HT1080 (cell line): ENCODE results near the gene MMP17. TPM values are rescaled to one million over a fixed set of nuclear protein-coding genes. Genes with fewer than 3 reads are reported as not detected.

Source experiments
- DNase-seq: peaks from one replicate; pipeline ENCODE4 v3.0.0-alpha.2; 2015; ENCODE audit warnings: low read depth
- total RNA-seq: library from RNA; depleted of rRNA; stranded (reverse); fragments of >200 nt; shearing (Covaris generic); gene quantifications from 2 replicates; pipeline ENCODE4 v1.2.3, GENCODE V29; 2014

Gene MMP17
- total RNA-seq, 1 experiment from 2014 or later = 32.3 TPM

DNA sequence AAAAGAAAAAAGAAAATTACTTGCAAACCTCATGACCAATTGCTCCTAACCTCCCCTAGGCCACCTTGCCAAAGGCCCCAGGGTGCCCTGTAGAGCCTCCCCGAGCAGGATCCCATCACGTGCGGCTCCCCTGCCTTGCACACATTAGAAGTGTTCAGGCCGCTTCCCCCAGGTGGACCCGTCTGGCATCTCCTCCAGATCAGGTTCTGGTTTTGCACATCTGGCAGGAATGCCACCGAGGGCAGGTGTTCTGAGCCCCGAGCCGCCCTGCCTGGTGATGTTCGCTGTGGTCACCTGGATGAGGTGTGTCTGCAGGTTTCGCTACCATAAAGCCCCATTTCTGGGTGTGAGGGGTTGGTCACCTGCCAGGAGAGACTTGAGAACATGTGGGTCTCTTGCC is 19.3 kb downstream of the MMP17 start:
- DNase-seq = no peak

DNA sequence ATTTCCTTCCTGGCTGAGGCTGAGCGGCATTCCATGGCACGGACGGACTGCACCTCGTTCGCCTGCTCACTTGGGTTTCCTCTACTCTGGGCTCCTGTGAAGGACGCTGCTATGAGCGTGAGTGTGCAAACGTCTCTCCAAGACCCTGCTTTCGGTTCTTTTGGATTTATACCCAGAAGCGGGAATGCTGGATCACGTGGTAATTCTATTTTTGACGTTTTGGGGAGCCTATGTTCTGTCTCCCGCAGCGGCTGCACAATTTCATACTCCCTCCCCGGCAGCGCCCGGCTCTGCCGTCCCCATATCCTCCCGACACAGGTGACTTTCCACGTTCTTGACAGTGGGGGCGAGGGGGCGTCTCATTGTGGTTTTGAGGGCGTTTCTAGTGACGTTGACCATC is 20.6 kb downstream of the MMP17 start:
- DNase-seq = no peak

DNA sequence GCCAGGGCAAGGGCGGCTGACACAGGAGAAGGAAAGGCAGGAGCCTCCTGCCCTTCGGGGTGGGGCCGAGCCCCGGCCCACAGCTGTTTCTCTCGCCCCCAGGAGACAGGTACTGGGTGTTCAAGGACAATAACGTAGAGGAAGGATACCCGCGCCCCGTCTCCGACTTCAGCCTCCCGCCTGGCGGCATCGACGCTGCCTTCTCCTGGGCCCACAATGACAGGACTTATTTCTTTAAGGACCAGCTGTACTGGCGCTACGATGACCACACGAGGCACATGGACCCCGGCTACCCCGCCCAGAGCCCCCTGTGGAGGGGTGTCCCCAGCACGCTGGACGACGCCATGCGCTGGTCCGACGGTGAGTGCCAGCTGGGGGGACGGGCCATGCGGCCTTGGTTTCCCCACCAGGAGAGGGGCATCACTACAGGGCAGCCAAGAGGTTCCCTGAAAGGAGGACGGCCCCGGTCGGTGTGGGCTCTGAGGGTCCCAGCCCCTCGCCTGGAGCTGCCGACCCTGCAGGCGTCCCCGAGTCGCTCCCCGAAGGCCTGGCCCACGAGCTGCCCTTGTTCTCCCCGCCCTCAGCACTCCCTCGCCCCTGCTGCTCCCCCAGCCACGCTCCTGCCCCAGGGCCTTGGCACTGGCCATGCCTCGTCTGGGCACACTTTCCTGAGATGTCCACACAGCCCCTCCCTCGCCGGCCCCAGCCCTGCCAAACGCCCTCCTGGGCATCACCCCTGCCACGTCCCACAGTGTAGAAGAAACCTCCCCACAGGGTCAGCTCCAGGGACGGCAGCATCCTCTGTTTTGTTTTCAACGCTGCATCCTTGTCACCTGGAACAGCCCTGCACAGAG is 21.7 kb downstream of the MMP17 start:
- no peak for DNase-seq

DNA sequence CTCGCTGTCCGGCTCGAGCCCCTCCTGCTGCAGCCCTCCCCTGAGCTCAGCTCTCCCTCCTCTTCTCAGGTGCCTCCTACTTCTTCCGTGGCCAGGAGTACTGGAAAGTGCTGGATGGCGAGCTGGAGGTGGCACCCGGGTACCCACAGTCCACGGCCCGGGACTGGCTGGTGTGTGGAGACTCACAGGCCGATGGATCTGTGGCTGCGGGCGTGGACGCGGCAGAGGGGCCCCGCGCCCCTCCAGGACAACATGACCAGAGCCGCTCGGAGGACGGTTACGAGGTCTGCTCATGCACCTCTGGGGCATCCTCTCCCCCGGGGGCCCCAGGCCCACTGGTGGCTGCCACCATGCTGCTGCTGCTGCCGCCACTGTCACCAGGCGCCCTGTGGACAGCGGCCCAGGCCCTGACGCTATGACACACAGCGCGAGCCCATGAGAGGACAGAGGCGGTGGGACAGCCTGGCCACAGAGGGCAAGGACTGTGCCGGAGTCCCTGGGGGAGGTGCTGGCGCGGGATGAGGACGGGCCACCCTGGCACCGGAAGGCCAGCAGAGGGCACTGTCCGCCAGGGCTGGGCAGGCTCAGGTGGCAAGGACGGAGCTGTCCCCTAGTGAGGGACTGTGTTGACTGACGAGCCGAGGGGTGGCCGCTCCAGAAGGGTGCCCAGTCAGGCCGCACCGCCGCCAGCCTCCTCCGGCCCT is 22.8 kb downstream of the MMP17 start:
- no peak for DNase-seq

DNA sequence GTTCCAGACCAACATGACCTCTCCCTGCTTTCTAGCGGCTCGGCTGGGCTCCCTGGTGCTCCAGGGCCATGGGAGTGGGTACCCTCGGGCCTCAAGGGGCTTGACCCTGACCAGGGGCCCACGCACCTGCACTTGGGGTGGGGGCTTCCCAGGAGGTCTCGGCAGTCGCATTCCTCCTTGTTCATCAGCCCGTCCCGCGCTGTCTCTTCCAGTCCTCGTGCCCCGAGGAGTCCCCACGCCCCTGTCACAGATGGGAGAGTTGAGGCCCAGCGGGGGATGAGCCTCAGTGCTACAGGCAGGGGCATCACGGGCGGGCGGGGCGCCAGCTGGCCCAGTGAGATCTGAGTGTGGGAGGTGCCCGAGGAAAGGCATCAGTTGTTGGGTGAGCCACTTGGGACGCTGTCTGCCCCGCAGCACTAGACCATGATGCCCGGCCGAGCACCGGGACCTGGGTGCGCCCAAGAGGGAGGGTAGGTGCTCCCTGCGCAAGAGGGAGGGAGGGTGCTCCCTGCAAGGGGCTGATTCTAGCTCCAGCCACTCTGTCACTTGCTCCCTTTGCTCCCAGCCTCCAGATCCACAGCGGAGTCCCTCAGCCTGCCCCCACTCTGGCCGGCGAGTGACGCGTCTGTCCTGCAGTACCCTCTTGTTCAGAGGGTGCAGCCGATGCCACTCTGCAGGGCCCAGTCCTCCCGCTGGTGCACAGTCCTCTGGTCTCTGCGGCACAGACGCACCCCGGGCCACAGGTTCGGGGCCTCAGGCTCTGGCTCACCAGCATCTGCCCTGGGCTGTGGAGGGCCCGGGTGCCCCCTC is 23.8 kb downstream of the MMP17 start:
- no peak for DNase-seq

DNA sequence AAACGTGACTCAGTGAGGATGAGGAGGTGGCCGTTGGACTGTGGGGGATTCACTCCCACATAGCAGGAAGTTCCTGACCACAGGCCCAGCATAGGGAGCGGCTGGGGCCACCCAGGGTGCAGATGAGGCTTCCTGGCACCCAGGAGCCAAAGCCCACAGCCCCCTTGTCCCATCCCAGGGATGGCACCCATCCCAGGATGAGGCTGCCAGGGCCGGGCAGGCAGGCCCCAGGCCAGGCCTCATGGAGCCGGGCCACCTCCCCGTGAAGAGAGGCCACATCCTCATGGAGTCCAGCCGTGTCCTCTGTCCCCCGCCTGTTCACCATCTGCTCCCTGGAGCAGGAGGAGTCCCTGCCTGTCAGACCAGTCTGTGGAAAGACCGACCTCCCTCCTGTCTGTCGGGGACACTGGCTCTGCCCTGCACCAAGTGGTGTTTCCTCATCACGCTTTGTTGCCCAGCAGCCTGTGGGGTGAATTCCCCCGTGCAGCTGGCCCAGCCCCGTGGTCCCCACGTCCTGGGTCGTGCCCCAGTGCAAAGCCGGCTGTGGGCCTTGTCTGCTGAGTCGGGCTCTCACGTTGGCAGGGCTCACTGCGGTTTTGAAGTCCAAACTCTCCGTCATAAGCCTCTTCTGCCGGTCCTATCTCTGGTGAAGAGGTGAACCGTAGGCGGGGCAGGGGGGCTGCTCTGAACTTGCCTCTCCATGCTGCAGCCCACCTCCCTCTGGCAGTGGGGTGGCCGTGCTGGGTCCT is 24.5 kb downstream of the MMP17 start:
- peak; percentile 74 for DNase-seq

DNA sequence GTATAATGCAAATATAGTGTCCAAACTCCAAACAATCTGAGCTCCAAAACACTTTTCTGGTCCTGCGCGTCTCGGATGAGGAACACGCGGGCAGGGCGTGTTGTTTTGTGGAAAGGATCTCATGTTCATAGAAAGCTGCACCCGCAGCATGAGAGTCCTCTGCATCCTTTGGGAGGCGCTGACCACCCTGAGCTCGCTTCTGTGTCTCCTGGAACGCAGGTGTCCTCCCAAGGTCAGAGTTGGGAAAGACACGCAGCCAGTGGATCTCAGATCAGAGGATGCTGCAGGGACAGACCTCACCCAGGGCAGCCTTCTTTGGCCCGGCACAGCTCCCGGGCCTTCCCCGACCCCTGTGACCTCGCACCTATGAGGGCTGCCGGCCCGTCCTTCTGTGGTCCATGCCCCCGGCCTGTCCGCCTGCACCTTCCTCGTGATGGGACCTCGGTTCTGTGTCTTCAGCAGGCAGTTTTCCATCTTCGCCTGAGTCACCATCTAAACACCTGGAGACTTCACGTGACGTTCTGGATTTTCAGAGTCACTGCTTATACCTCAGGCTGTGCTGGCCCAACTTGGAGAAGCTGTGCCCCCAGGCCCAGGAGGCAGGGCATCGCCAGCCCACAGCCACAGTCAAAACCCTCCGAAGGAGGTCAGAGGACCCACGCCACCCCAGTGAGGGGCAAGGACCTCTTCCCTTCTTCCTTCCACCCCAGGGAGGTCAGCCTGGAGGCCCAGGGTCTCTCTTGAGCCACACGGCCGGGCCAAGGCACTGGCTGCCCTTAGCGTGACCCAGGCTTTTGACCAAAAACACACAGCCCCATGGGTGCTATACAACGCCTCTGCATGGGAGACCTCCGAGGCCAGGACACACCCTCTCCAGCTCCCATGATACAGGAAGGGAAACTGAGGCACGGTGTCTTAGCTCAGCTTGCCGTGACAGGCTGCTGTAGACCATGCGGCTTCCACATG is 25.9 kb downstream of the MMP17 start:
- no peak for DNase-seq

DNA sequence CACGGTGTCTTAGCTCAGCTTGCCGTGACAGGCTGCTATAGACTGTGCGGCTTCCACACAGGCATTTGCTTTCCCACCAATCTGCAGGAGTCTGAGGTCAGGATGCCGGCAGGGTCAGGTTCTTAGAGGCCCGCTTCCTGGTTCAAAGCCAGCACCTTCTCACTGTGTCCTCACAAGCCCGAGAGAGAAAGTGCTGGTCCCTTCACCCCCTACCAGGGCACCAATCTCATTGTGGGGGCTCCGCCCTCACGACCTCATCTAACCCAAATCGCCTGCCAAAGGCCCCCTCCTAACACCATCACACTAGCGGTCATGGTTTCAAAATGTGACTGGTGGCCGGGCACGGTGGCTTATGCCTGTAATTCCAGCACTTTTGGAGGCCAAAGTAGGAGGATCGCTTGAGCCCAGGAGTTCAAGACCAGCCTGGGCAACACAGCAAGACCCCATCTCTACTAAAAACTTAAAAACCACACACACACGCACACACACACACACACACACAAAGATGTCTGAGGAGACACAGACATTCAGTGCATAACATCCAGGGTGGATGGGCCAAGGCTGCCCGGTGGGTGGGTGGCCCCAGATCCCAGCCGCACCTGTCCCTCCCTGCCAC is 26.8 kb downstream of the MMP17 start:
- DNase-seq = no peak

DNA sequence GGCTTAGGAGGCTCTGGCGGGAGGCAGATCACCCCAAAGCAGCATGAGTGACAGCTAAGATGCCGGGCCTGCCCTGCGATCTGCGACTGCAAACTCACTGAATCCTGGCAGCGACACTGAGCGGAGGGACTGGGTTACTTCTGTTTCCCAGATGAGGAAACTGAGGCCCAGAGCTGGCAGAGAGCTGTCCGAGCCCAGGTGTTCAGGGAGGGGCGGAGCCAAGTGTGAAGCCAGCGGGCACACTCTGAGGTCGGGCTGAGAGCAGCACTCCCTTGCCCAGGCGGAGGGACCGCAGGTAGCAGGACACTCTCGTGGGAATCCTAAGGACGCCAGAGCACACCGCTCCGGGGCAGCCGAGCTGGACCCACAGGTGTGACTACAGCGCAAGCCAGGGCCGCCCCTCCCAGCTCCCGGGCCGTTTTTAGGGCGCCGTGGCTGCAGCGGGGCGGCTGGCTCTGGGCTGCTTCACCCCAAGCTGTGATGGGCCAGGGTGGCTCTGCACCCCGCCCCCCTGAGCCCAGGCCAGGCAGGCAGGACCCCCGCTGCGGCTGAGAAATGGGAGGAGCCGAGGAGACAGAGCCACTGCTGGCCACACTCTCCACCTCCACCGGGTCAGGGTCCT is 27.4 kb downstream of the MMP17 start:
- no peak for DNase-seq

DNA sequence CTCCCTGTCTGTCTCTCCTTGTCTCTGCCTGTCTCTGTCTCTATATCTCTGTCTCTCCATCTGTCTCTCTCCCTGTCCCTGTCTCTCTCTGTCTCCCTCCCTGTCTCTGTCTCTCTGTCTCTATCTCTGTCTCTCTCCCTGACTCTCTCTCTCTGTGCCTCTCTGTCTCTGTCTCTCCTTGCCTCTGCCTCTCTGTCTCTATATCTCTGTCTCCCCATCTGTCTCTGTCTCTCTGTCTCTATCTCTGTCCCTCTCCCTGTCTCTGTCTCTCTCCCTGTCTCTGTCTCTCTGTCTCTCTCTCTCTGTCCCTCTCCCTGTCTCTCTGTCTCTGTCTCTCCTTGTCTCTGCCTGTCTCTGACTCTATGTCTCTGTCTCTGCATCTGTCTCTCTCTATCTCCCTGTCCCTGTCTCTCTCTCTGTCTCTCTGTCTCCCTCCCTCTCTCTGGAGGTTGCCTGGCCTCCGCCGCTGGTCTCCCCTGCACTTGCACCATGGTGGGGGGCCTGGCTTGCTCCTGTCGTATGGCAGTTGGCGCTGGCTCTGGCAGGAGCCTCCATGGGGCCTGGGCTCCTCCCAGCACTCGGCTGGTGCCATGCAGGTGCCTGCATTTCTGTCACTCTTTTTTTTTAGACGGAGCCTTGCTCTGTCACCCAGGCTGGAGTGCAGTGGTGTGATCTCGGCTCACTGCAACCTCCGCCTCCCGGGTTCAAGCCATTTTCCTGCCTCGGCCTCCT is 28.3 kb downstream of the MMP17 start:
- no peak for DNase-seq

DNA sequence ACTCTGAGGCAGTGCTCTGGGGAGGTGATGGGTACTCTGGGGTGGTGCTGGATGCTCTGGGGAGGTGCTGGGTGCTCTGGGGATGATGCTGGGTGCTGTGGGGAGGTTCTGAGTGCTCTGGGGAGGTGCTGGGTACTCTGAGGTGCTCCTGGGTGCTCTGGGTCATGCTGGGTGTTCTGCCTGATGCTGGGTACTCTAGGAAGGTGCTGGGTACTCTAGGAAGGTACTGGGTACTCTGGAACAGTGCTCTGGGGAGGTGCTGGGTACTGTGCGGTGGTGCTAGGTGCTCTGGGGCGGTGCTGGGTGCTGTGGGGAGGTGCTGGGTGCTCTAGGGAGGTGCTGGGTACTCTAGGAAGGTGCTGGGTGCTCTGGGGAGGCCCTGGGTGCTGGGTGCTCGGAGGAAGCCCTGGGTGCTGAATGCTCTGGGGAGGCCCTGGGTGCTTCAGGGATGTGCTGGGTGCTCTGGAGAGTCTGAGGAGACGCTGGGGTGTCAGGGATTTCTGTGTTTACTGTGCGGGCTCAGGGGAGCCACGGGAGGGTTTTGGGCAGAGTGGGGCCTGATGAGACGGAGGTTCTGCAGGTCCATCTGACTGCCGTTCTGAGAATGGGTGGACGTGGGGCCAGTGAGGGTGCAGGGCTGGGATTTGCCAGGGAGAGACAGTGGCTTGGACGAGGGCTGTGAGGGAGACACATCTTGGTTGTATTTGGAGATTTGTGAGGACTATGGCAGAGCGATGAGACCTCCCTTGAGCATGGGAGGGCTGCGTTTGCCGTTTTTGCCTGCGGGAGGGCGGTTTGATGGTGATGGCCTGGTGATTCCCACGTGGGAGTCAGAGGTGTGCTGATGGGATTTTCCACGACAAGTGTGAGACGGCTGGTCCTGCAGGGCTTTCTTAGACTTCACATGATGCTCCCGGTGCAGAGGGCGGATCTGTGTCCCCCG is 30.0 kb downstream of the MMP17 start:
- DNase-seq = no peak

DNA sequence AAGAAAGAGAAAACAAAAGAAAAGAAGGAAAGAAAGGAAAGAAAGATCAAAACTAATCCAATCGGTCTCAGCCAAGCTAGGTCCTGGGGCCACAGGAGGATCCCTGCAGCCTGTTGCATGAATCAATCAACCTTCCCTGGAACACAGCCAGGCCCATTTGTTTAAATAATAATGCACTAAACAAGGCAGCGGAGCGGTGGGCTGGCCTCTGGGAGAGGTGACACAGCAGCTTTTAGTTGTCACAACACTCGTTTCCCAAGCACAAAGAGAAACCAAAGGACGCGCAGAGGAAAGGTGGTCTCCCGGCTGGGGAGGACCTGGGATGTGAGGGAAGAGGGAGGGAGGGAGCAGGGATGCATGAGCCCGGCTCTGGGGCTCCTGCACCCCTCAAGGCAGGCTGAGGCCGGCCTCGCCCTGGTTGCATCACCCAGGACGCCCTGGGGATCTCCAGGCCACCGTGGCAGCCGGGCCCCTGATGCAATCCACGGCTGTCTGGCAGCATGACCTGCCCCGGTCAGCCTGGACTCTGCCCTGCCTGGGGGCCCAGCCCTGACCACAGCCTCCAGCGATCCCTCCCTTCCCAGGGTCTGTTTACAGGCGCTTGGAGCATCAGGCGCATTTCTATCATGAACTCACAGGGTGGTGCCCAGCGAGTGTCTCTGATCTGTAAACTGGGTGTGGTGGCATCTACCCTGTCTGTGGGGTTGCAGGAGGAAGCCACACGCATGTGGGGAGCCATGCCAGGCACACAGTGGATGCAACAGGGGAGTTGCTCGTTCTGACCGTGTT is 32.5 kb downstream of the MMP17 start:
- no peak for DNase-seq

DNA sequence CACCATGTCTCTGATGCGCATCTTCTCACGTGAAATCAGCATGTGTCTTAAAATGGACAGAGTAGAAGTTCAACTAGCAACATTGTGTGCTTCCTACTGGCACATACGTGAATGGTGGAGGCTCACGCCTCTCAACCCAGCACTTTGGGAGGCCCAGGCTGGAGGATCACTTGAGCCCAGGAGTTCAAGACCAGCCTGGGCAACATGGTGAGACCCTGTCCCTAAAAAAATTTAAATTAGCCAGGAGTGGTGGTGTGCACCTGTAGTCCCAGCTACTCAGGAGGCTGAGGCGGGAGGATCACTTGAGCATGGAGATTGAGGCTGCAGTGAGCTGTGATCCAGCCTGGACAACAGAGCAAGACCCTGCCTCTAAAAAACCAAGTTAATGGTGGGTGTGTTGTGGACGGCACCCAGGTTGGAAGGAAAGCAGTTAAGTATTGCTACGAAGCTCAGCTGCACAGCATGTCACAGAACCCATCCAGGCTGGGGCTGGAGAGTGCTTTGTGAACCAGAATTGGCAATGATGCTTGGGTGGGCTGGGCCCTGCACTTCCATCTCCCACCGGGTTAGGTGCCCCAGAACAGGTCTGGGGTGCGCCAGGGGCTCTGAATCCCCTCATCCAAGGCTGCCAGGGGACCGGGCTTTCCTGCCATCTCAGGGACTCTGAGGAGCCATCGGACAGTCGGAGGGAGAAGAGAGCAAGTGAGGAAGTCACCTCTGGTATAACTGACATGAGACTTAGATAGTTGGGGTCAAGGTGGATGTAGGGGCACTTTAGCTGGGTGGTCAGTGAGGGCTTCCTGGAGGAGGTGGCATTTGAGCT is 33.3 kb downstream of the MMP17 start:
- DNase-seq = no peak

DNA sequence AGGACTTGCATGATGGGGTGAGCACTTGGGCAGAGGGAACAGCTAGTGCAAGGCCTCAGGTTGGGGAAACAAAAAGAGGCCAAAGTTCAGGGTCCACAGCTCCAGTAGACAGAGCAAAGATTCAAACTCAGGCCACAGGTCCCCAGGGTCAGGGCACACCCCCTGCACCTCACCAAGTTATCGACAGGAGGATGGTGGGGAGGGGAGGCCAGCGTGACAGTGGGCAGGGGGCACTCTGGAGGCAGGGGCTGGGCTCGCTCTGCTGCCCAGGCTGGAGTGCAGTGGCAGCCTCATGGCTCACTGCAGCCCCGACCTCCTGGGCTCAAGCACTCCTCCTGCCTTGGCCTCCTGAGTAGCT is 33.9 kb downstream of the MMP17 start:
- no peak for DNase-seq

DNA sequence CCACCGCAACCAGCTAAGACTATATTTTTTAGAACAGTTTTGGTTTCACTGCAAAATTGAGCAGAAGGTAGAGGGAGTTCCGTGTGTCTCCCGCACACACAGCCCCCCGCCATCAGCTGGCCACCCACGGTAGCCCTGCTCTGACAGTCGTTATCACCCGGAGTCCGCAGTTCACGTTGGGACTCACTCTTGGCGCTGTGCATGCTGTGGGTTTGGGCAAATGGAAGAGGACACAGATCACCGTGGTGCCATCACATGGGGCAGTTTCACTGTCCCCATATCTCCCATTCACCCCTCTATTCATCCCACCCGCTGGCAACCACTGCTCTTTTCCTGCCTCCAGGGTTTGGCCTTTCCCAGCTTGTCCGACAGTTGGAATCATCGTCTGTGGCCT is 34.4 kb downstream of the MMP17 start:
- no peak for DNase-seq
